Ovary (tissue), 3 donors: ENCODE data around the gene YIPF1.

Source experiments
- POLR2A ChIP-seq: fragments of 450-650 bp; IDR thresholded peaks from one replicate; pipeline ENCODE4 v1.6.1; 2017; ENCODE audit warnings: antibody characterized with exemption, mild to moderate bottlenecking, moderate library complexity
- TF ChIP-seq, protein P1 (sequence below), 3 donors: fragments of 450-650 bp in 2 of 3; fragments of 200-600 bp in 1 of 3; IDR thresholded peaks; one replicate each; pipeline versions ENCODE4 v1.5.1 to v1.8.0; 2016 to 2022; ENCODE audit warnings: antibody characterized with exemption in 3 of 3, mild to moderate bottlenecking in 1 of 3
- donor health status: DM: no; HTN: no; CAD: no.

GRCh38 chr1:53878492-53879105, 11.0 kb downstream of the YIPF1 start:
- TF ChIP-seq, protein P1, sequence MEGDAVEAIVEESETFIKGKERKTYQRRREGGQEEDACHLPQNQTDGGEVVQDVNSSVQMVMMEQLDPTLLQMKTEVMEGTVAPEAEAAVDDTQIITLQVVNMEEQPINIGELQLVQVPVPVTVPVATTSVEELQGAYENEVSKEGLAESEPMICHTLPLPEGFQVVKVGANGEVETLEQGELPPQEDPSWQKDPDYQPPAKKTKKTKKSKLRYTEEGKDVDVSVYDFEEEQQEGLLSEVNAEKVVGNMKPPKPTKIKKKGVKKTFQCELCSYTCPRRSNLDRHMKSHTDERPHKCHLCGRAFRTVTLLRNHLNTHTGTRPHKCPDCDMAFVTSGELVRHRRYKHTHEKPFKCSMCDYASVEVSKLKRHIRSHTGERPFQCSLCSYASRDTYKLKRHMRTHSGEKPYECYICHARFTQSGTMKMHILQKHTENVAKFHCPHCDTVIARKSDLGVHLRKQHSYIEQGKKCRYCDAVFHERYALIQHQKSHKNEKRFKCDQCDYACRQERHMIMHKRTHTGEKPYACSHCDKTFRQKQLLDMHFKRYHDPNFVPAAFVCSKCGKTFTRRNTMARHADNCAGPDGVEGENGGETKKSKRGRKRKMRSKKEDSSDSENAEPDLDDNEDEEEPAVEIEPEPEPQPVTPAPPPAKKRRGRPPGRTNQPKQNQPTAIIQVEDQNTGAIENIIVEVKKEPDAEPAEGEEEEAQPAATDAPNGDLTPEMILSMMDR (IDR thresholded peaks at IDR 0.05) = peak in 2 of 3 donors; percentile 35 to 43
- no peak for TF ChIP-seq POLR2A
